Activated CD8-positive, alpha-beta memory T cell treated with anti-CD3 and anti-CD28 coated beads for 36 hours (primary cell): ENCODE results near the gene ADGRG6. TPM values are rescaled to one million over a fixed set of nuclear protein-coding genes. Genes with fewer than 3 reads are reported as not detected.
"Not testable (repeated sequence)": the region's sequence is repeated elsewhere in the genome, so short reads cannot be mapped to it uniquely, and the experiment has no call there.

Experiments
- CTCF ChIA-PET: fragments of 350-600 bp; sonication (Branson Sonifier 250); formaldehyde crosslinking; loops from one replicate; lab custom pipeline; 2021; ENCODE audit warnings: antibody characterized with exemption; lab: Charles Lee
- POLR2A ChIA-PET: fragments of 350-600 bp; sonication (Branson Sonifier 250); formaldehyde crosslinking; loops from one replicate; lab custom pipeline; 2021; ENCODE audit warnings: antibody characterized with exemption; lab: Charles Lee
- total RNA-seq, 2 experiments: library from RNA; stranded (reverse); gene quantifications; one replicate each; pipeline ENCODE4 v1.2.3, GENCODE V29; 2021

The ADGRG6 gene
- total RNA-seq, 2 experiments from 2014 or later, result 0.67 to 0.73 TPM

DNA sequence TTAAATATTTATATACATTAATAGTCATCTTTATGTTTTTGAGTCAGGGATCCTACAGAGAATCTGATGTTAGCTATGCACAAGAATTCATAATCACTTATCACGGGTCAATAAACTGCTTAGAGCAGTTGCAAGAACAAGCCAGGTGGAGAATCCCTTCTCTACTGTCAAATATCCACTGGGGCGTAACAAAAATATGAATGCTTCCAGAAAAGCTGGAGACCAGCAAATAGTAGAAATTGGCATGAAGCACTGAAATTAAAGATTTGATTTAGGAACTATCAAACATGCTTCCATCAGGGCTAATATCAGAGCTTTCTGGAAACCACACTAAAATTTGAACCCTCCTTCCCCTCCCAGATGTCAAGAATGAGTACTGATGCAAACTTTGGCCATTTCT lies 37.3 kb downstream of the ADGRG6 start:
- ChIA-PET POLR2A (no interaction called here), CTCF (no interaction called here)

DNA sequence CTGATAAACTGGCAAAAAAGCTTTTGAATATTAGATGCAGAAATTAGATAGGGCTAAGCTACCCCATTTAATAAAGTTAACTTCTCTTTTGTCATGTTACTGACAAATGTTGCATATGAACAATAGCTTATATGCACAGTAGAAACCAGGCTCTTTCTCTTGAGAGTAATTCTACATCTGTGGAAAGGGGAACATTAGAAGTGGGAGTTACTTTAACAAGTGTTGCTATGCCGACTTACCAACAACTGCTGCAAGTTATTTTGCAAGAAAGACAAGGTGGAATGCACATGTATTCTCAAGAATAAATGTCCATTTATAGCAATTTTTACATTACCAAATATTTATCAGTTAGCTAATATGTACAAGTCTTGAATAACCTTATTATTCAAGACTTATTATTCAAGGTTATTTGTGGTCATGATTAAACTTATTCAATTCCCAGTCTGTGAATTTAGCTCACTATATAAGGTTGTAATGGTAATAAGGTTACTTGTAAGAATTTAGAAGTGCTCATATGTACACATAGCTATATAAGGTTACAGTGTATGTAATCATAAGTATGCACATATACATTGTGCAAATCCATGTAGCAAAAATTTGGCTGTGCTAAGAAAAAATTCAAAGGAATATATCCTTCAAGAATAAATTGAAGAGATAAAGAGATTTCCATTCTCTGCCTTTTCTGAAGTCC lies 38.3 kb downstream of the ADGRG6 start:
- CTCF ChIA-PET, result interaction anchor here (0.7 kb wide), 1 partner anchor 34 kb away, joined by 4 read pairs; no protein-coding TSS in a partner anchor
- POLR2A ChIA-PET, result no interaction called here

DNA sequence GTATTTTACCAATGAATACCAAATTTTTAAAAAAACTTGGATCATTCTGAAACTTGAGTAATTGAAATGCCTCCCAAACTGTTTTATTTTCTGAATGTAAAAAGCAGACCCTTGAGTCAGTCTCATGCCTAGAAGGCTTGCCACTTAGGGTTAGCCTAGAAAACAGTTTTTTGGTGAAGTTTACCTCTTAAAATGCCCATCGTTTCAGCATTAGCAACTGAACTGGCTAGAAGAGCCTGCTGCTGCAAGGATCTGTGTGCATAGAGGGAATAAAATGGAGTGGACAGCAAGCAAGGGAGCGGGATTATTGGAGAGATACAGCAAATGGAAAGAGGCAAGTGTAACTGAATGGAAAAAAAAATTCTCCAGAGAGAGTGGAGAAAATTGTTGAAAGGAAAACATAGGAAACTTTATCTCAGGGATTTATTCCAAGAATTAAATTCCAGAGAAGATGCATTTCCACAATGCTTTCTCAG lies 40.1 kb downstream of the ADGRG6 start:
- POLR2A ChIA-PET, result no interaction called here

DNA sequence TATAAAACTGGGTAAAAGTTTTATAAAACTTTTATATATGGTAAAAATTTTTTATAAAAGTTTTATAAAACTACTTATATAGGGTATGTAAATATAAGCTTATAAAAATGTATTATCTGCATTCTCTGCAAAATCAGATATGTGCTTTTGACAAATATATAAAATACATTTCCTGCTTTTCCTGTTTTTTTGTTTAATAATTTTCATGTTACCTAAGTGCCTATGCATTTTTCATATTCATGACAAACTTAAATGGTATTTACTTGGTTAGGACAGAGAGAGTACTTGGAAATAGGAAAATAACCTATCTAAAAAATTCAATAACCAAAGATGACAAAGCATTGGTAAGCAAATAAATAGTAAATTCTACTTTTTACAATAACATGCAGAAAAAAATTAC lies 41.2 kb downstream of the ADGRG6 start:
- CTCF ChIA-PET, result no interaction called here
- POLR2A ChIA-PET, result no interaction called here

More for the DNA sequence above, 40.1 kb downstream of the ADGRG6 start:
- CTCF ChIA-PET, result no interaction called here

DNA sequence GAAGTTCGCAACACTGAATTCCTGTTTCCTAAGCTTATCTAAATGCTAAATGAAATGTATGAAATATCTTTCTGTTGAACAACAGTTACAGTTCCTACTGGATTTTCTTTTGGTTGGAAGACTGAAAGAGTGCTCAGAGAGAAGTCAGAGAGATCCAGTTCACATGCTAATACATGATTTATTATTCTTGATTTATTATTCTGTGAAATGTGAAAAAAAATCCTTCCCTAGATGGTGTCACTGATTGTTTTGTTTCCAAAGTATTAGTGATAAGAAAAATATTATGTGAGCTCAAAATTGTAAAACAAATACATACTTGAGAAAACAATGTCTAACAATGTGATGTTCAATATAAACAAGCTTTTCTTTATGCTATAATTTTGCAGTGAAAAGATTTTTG lies 42.1 kb downstream of the ADGRG6 start:
- ChIA-PET CTCF (no interaction called here), POLR2A (no interaction called here)

DNA sequence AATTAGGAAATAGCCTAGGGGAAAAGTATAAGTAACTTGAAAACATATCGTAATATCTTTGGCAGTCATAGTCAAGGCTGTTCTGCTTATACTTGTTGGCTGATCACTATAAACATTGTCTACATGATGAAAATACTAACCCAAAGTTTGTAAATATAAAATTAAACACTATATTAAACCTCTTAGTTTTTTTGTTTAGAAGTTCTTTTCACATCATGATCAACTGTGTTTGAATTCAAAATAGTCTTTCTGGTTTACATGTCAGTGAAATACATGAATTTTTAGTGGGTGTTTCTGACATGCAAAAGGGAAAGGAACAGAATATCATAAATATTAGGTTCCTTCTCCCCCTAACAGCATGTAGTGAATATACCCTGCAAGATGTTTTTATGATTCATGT lies 43.5 kb downstream of the ADGRG6 start:
- POLR2A ChIA-PET, result no interaction called here
- CTCF ChIA-PET, result no interaction called here

DNA sequence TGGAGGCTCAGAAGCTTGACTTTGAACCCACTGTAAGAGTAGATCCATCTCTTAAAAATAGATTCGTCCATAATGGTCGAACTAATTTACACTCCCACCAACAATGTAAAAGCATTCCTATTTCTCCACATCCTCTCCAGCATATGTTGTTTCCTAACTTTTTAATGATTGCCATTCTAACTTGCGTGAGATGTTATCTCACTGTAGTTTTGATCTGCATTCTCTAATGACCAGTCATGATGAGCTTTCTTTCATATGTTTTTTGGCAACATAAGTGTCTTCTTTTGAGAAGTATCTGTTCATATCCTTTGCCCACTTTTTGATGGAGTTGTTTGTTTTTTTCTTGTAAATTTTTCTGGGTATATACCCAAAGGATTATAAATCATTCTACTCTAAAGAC lies 44.4 kb downstream of the ADGRG6 start:
- CTCF ChIA-PET, POLR2A ChIA-PET: not testable (repeated sequence)

DNA sequence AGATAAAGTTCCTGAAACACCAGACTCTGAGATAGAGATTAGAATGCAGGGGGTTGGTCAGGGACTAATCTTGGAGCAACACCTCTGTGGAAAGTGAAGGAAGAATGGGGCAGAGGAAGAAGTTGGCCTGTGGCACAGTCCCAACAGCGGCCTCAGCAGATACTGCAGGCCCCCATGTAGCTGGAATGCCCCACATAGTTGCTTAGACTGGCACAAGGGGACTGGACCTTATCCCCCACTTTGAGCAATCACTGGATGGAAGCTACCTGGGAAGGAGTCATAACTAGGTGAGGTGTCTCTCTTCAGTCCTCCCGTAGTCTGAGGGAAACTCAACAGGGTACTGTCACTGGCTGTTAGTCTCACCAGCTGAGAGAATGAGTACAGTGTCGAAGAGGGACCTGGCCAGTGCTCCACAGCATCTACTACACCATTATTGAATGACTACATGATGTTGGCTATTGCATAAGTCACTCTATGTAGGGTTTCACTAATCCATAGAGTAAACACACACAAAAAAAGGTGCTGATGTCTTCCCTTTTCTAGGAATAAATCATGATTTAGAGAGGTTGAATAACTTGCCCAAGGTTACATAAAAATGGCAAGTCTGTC lies 47.5 kb downstream of the ADGRG6 start:
- CTCF ChIA-PET, result no interaction called here

DNA sequence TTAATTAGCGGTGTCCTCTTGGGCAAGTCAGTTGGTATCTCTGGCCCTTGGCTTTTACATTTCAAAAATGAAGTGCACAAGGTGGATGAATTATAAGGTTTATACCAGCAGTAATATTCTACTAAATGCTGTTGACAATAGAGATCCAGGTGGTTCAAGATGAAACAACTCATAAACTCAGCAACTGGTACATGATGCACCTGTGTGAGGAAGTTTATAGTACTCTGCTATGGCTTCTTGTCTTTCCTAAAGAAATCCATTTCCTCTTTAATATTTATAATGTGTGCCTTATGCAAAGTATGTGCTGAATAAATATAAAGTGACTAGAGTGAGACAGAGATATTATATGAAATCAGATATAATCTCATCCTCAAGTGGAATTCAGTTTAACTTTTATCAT lies 48.5 kb downstream of the ADGRG6 start:
- POLR2A ChIA-PET, result no interaction called here
- CTCF ChIA-PET, result no interaction called here

More for the DNA sequence above, 47.5 kb downstream of the ADGRG6 start:
- POLR2A ChIA-PET, result no interaction called here

DNA sequence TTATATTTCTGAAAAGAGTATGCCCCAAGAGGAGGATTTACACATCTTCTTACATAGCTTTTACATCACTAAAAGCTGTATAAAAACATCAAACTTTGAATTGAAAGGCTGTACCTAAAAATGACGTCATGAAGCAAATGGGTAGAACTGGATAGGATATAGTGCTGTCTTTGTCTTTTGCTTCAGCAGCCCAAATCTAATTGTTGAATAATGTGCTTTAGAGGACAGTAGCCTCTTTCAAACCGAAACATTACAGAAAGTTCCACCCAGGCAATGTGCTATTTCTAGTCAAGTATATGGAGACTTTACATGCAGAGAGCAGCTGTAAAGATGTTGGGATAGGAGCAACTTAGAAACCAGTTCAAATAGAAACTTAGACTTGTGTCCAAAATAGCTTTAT lies 51.9 kb downstream of the ADGRG6 start:
- ChIA-PET CTCF (no interaction called here), POLR2A (no interaction called here)

DNA sequence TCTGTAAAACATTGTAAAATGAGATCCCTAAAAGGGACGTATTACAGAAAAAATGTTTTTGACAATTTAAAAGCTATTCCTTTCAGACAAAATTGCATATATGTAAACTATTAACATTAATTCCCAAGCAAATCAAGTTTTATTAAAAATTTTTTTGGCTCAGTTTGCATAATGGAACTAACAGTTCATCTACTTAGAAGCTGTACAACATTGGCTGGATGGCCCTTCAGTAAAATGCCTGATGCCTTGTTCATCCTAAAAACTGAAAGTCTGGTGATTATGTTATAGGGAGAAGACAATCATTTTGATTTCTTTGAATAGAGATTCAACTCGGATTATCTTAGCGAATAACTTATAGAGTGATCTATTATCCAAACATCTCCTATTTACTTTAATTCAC lies 52.8 kb downstream of the ADGRG6 start:
- ChIA-PET CTCF (no interaction called here), POLR2A (no interaction called here)

DNA sequence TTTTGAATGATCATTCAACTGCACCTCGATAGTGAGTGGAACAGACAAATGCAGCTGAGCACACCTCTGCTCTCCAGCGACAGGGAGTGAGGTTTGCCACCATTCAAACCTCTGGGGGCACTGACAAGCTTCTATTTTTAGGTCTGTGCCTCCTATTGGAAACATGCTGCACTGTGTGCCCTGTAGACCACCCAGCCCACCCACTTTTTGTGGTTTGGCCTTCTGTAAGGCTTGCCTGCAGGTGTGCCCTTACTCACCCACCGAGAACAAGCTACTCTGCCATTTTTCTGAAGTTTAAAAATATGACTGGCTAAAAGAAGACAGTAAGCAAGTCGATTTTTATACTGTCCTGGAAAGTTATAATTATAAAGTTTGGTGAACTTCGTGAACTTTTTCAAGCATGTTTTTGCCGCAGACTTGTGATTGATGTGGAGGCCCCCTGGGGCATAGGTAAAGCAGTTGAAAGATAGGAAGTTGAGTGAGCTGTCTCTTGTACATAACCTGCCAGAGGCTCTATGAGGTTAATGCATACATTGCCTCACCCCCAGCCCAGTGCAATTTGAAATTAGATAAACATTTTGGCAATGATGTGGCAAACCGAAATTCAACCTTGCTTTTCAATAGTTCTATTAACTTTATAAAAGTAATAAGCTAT lies 53.8 kb downstream of the ADGRG6 start:
- ChIA-PET POLR2A (no interaction called here), CTCF (no interaction called here)

DNA sequence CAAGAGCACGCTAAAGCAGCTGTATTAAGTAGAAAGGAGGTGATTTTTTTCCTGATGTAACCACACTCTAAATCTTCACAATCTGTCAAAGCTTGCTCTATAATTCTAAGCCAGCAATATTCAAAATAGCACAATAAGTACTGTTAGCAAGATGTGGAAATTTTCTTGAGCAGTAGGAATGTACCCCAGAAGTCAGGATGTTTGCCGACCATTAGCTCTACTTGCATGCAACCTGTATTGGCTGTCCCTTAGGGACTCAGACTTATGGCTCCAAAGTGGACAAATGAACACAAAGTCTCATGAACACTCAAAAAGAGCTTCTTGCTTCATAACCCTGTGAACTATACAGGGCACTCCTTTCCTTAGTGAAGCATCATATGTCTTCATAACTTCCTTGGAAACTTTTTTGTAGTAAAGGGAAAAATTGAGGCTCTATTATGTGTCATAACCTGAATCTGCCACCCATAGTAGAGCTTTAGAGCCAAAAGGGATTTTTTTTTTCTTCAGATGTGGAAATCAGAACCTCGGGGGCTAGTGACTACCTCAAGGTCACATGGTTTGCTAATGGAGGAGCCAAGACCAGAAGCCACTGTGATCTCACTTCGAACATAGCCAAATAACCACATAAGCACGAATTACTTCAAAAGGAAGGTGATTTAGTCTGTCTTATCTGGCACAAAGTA lies 54.5 kb downstream of the ADGRG6 start:
- CTCF ChIA-PET, result no interaction called here

DNA sequence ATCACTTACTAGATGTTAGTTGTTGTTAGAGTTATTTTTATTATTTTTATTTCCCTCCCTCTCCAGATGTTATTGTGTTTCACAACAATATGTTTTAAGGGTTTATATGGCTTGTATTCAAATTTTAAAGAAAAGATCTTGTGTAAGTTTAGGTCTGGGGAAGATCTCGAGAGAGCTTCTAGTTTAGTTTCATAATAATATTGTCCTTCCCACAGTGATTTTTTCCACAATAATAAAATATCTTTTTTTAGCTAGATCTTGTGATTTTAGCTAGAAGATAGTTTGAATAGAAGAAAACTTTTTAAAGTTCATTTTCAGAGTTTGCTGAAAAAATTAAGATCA lies 55.0 kb downstream of the ADGRG6 start:
- ChIA-PET POLR2A (no interaction called here), CTCF (interaction anchor here (0.6 kb wide), 1 partner anchor 92 kb away, joined by 3 read pairs; no protein-coding TSS in a partner anchor)

More for the DNA sequence above, 54.5 kb downstream of the ADGRG6 start:
- POLR2A ChIA-PET, result no interaction called here

DNA sequence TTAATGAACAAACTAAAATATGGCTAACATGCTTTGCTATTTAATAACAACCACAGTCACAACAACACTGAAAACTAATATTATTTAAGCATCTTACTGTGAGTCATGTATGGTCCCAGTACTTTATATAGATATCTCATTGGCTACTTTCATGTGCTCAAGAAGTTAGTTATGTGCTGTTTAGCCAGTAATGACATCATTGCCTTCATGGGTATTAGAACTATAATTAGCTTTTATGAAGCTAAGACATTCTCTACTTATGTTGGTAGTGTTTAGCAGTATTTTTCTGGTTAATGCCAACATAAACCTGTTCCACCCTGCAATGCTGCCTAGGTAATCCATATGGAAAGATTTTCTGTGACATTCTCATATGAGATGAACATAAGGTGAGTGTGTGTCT lies 56.1 kb downstream of the ADGRG6 start:
- POLR2A ChIA-PET, result no interaction called here

DNA sequence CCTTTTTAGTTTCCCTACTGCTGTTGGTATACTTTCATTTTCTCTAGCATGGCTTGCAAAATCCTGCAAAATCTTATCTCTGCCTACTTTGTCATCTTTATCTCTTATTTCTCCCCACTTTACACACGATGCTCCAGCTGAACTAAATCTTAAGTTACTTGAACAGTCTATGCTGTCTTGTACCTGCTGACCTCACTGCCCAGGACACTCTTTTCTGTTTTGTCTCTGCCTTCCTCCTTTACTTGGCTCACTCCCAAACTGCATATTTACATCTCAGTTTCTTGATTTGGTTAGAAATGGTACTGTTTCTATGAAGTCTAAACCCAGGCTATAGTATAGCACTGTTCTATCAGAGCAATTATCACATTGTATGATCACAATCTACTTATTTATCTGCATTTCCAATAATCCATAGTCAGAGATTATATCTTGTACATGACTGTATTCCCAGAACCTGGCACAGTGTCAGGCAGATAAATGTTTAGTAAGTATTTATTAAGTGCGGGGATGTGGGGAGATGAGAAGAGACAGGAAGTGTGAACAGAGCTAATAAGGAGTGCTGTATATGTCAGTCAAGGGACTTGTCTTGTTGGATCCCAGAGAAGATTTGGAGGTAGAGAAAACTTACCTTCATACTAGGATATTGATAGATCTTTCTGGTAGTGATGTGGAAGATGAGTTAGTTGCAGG lies 57.6 kb downstream of the ADGRG6 start:
- POLR2A ChIA-PET, result no interaction called here
- CTCF ChIA-PET, result no interaction called here

More for the DNA sequence above, 56.1 kb downstream of the ADGRG6 start:
- CTCF ChIA-PET, result no interaction called here

DNA sequence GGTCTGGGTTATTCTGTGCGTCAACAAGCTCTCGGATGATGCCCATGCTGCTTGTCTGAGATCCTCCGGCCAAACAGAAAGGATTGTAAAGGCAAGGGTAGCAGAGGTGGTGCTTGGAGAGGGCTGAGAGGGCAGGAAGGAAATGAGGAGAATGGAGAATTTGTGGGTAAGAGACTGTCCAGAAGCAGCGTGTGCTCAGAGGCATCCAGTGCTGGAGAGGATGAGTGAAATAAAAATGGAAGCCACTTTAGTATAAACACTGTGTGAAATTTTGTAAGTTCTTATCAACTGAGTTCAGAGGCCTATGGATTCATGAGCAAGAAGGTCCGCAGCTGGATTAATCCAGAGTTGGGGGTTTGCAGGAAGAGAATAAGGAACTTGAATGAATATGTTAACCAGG lies 59.5 kb downstream of the ADGRG6 start:
- ChIA-PET CTCF (no interaction called here), POLR2A (no interaction called here)

DNA sequence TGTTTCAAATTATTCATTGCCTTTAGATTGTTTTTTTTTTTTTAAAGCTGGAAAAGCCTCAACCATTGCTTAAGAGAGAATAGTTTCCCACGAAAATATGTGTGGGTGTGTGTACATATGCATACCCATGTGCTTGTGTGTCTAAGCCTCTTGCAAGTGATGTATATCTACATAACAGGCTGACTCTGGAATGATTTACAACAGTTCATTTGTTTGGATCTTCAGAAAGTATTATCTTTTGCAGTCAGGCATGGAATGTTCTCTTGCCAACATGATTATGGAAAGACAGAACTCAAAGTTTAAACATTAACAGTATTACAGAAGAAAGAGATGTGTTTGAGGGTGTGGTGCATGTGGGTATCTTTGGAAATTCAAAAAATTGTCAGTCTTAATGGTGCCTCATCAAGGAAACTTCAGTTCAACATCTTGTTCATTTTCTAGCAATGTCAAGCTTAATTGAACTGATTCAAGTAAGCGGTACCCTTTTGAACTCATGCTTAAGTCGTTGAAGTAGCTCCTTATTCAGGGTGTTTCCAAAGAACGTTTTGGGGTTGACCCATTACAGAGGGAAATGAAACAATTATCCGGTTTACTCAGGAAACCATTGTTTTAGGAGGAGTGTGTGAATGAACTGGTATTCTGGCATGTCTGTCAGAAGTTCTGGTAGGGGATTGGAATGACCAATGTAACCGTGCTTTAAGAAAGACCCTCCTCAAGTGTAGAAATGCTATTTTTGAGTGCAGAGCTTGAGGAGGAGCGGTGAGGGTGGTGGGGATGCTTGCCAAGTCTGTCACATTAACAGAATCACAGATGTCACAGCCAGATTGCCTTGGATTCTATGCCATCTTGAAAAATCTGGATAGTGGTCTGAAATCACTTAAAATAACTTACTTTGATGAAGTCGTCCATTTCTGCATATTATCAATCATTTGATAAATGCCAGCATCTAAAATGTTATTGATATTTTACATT lies 60.3 kb downstream of the ADGRG6 start:
- CTCF ChIA-PET, result no interaction called here
- POLR2A ChIA-PET, result no interaction called here
